ENCODE results near the gene SPRY4. TPM values are rescaled to one million over a fixed set of nuclear protein-coding genes. Genes with fewer than 3 reads are reported as not detected.
A peak's percentile ranks its signal among the peaks of the same experiment; 100 is the strongest.

The SPRY4 gene
- total RNA-seq, 1 donor from 2014 or later = 23.4 TPM

GRCh38 chr5:142317753-142318152 is 7.1 kb downstream of the SPRY4 start:
- no peak overlapping the region for H3K4me3 Mint-ChIP-seq (ENCODE audit: unreplicated experiment)
- peaks cover 6% of the 10 kb centered on the region for H3K36me3 Mint-ChIP-seq (ENCODE audit: low read depth, unreplicated experiment)
- H3K9me3 Mint-ChIP-seq (ENCODE audit: unreplicated experiment) = no peaks in the 10 kb centered on the region
- Histone ChIP-seq H3K9me3 (ENCODE audit: insufficient read depth, low read depth, low read length) (no peaks in the 10 kb centered on the region), H3K36me3 (ENCODE audit: insufficient read depth, low read length) (peaks cover 33% of the 10 kb centered on the region), H3K4me3 (ENCODE audit: insufficient read depth, low read depth, low read length) (no peak overlapping the region), H4K20me1 (ENCODE audit: insufficient read depth, low read length) (peaks cover 98% of the 10 kb centered on the region), H3K4me2 (ENCODE audit: low read length) (no peak overlapping the region), H2AFZ (ENCODE audit: low read depth, low read length) (no peak overlapping the region), H3K9ac (ENCODE audit: low read length) (no peak overlapping the region), H3K4me1 (ENCODE audit: insufficient read depth, low read length) (peaks cover 69% of the 10 kb centered on the region), H3K79me2 (ENCODE audit: insufficient read depth, low read length) (peaks cover 100% of the 10 kb centered on the region), H3K27me3 (ENCODE audit: insufficient read depth, low read length) (no peaks in the 10 kb centered on the region), H3K27ac (ENCODE audit: low read depth, low read length) (no peak overlapping the region)
- H3K27ac Mint-ChIP-seq (ENCODE audit: unreplicated experiment) = no peak overlapping the region
- no peak for DNase-seq (ENCODE audit: low read depth)
- FAIRE-seq = no peak
- TF ChIP-seq, protein P1, sequence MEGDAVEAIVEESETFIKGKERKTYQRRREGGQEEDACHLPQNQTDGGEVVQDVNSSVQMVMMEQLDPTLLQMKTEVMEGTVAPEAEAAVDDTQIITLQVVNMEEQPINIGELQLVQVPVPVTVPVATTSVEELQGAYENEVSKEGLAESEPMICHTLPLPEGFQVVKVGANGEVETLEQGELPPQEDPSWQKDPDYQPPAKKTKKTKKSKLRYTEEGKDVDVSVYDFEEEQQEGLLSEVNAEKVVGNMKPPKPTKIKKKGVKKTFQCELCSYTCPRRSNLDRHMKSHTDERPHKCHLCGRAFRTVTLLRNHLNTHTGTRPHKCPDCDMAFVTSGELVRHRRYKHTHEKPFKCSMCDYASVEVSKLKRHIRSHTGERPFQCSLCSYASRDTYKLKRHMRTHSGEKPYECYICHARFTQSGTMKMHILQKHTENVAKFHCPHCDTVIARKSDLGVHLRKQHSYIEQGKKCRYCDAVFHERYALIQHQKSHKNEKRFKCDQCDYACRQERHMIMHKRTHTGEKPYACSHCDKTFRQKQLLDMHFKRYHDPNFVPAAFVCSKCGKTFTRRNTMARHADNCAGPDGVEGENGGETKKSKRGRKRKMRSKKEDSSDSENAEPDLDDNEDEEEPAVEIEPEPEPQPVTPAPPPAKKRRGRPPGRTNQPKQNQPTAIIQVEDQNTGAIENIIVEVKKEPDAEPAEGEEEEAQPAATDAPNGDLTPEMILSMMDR (IDR thresholded peaks at IDR 0.05; ENCODE audit: insufficient read depth, low read depth, low read length) = peak; percentile 21
- no peak for TF ChIP-seq EZH2 (IDR thresholded peaks at IDR 0.05; ENCODE audit: insufficient read depth, low read length)
- H3K27me3 Mint-ChIP-seq (ENCODE audit: low read depth, unreplicated experiment) = no peaks in the 10 kb centered on the region
- H3K4me1 Mint-ChIP-seq (ENCODE audit: low read depth, unreplicated experiment) = peaks cover 49% of the 10 kb centered on the region

DNA sequence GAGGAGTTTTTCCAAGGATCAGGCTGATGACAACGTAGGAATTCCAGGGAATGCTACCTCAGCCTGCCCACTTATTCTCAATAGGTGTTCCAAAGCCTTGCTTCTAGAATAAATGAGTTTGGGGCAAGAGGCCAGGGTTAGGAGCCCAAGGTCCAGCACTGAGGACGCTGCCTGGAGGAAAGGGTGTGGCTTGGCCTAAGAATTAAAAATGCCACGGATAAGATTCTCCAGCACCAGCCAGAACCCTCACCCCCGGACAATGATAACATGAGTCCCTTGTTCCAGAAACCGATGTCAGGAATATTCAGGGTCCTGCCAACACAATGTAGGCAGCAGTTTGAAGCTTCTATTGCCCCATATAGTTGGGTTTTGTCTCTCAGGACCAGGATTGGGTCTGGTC is 7.6 kb downstream of the SPRY4 start:
- H3K27ac ChIP-seq (ENCODE audit: low read depth, low read length) = no peak overlapping the region
- Mint-ChIP-seq H3K9me3 (ENCODE audit: unreplicated experiment) (no peaks in the 10 kb centered on the region), H3K4me3 (ENCODE audit: unreplicated experiment) (no peak overlapping the region), H3K36me3 (ENCODE audit: low read depth, unreplicated experiment) (peaks cover 6% of the 10 kb centered on the region), H3K27me3 (ENCODE audit: low read depth, unreplicated experiment) (no peaks in the 10 kb centered on the region), H3K27ac (ENCODE audit: unreplicated experiment) (no peak overlapping the region), H3K4me1 (ENCODE audit: low read depth, unreplicated experiment) (peaks cover 46% of the 10 kb centered on the region)
- H2AFZ ChIP-seq (ENCODE audit: low read depth, low read length) = no peak overlapping the region
- no peaks in the 10 kb centered on the region for H3K27me3 ChIP-seq (ENCODE audit: insufficient read depth, low read length)
- H4K20me1 ChIP-seq (ENCODE audit: insufficient read depth, low read length) = peaks cover 100% of the 10 kb centered on the region
- peak overlapping the region; percentile 0 for H3K9ac ChIP-seq (ENCODE audit: low read length)
- no peak for TF ChIP-seq EZH2 (IDR thresholded peaks at IDR 0.05; ENCODE audit: insufficient read depth, low read length)
- TF ChIP-seq, protein P1 (IDR thresholded peaks at IDR 0.05; ENCODE audit: insufficient read depth, low read depth, low read length) = no peak
- H3K9me3 ChIP-seq (ENCODE audit: insufficient read depth, low read depth, low read length) = no peaks in the 10 kb centered on the region
- peaks cover 67% of the 10 kb centered on the region for H3K4me1 ChIP-seq (ENCODE audit: insufficient read depth, low read length)
- no peak overlapping the region for H3K4me3 ChIP-seq (ENCODE audit: insufficient read depth, low read depth, low read length)
- FAIRE-seq = no peak
- H3K36me3 ChIP-seq (ENCODE audit: insufficient read depth, low read length) = peaks cover 39% of the 10 kb centered on the region
- H3K4me2 ChIP-seq (ENCODE audit: low read length) = peak overlapping the region; percentile 60
- H3K79me2 ChIP-seq (ENCODE audit: insufficient read depth, low read length) = peaks cover 100% of the 10 kb centered on the region
- no peak for DNase-seq (ENCODE audit: low read depth)

DNA sequence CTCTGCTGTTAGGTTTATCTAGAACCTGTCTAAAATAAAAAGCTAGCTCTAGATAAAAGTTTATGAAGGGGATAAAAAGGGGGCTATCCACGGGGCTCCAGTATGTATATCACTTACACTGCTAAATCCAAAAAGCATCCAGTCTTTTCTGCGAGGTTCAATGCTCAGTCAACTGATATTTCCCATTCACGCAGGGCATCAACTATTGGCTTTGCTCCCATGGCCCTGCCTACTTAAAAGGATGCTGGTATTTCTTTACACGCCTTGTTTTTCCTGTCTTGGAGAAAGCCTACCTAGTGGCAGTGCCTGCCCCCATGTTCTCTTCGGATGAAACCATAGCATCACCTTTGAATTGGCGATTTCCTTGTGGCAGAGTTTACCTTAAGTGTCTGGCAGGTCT is 8.1 kb downstream of the SPRY4 start:
- no peak for DNase-seq (ENCODE audit: low read depth)
- Mint-ChIP-seq H3K4me1 (ENCODE audit: low read depth, unreplicated experiment) (peaks cover 43% of the 10 kb centered on the region), H3K36me3 (ENCODE audit: low read depth, unreplicated experiment) (peaks cover 6% of the 10 kb centered on the region), H3K27me3 (ENCODE audit: low read depth, unreplicated experiment) (no peaks in the 10 kb centered on the region), H3K9me3 (ENCODE audit: unreplicated experiment) (no peaks in the 10 kb centered on the region), H3K27ac (ENCODE audit: unreplicated experiment) (no peak overlapping the region), H3K4me3 (ENCODE audit: unreplicated experiment) (no peak overlapping the region)
- H3K36me3 ChIP-seq (ENCODE audit: insufficient read depth, low read length) = peaks cover 43% of the 10 kb centered on the region
- no peaks in the 10 kb centered on the region for H3K27me3 ChIP-seq (ENCODE audit: insufficient read depth, low read length)
- no peak overlapping the region for H2AFZ ChIP-seq (ENCODE audit: low read depth, low read length)
- no peak overlapping the region for H3K27ac ChIP-seq (ENCODE audit: low read depth, low read length)
- no peaks in the 10 kb centered on the region for H3K9me3 ChIP-seq (ENCODE audit: insufficient read depth, low read depth, low read length)
- TF ChIP-seq, protein P1 (IDR thresholded peaks at IDR 0.05; ENCODE audit: insufficient read depth, low read depth, low read length) = no peak
- no peak for TF ChIP-seq EZH2 (IDR thresholded peaks at IDR 0.05; ENCODE audit: insufficient read depth, low read length)
- H3K4me3 ChIP-seq (ENCODE audit: insufficient read depth, low read depth, low read length) = no peak overlapping the region
- H3K4me2 ChIP-seq (ENCODE audit: low read length) = peak overlapping the region; percentile 60
- peaks cover 100% of the 10 kb centered on the region for H4K20me1 ChIP-seq (ENCODE audit: insufficient read depth, low read length)
- H3K9ac ChIP-seq (ENCODE audit: low read length) = peak overlapping the region; percentile 0
- FAIRE-seq = no peak
- peaks cover 63% of the 10 kb centered on the region for H3K4me1 ChIP-seq (ENCODE audit: insufficient read depth, low read length)
- peaks cover 100% of the 10 kb centered on the region for H3K79me2 ChIP-seq (ENCODE audit: insufficient read depth, low read length)

Data from astrocyte (in vitro differentiated cells and primary cell).